HepG2 (cell line): ENCODE measurements around the gene ESYT1. TPM values are rescaled to one million over a fixed set of nuclear protein-coding genes. Genes with fewer than 3 reads are reported as not detected.

ENCODE experiments used
- ATF7-NPFF ChIP-seq: sonication (generic); formaldehyde crosslinking; IDR thresholded peaks from 2 replicates; pipeline ENCODE4 v1.8.1; 2023; ENCODE audit warnings: mild to moderate bottlenecking, low read depth, missing genetic modification reagents, moderate library complexity
- DBP ChIP-seq: sonication (generic); formaldehyde crosslinking; IDR thresholded peaks from 2 replicates; pipeline ENCODE4 v1.4.0; 2020; ENCODE audit warnings: missing genetic modification reagents; ENCODE audit errors: not compliant biosample characterization
- HNRNPUL1 ChIP-seq: fragments of 200-400 bp; formaldehyde crosslinking; IDR thresholded peaks from 2 replicates; pipeline ENCODE4 v1.6.1; 2017; ENCODE audit warnings: low read depth, mild to moderate bottlenecking, low read length, moderate library complexity
- MTF1 ChIP-seq: sonication (generic); formaldehyde crosslinking; IDR thresholded peaks from 2 replicates; pipeline ENCODE4 v1.5.0; 2020; ENCODE audit warnings: missing genetic modification reagents
- NCOR1 ChIP-seq: fragments of 200-600 bp; sonication (generic); IDR thresholded peaks from 2 replicates; pipeline ENCODE4 v1.7.0; 2017; ENCODE audit warnings: antibody characterized with exemption, low read length, borderline replicate concordance
- NFE2L2 ChIP-seq: fragments of 150-350 bp; IDR thresholded peaks from 2 replicates; pipeline ENCODE4 v1.6.1; 2014; ENCODE audit warnings: low read length
- SMAD3 ChIP-seq: sonication (generic); formaldehyde crosslinking; IDR thresholded peaks from 2 replicates; pipeline ENCODE4 v1.4.0; 2020; ENCODE audit warnings: missing genetic modification reagents
- TFAP4 ChIP-seq: sonication (generic); IDR thresholded peaks from 2 replicates; pipeline ENCODE4 v1.6.1; 2016; ENCODE audit warnings: low read depth, borderline replicate concordance
- THAP7 ChIP-seq: sonication (generic); formaldehyde crosslinking; IDR thresholded peaks from 2 replicates; pipeline ENCODE4 v1.8.1; 2023; ENCODE audit warnings: mild to moderate bottlenecking, missing genetic modification reagents
- ZEB1 ChIP-seq: IDR thresholded peaks from 2 replicates; pipeline ENCODE4 v1.6.1; 2012; ENCODE audit warnings: mild to moderate bottlenecking, low read depth, inconsistent platforms; ENCODE audit not compliant: insufficient replicate concordance
- ZFY ChIP-seq: sonication (generic); formaldehyde crosslinking; IDR thresholded peaks from 2 replicates; pipeline ENCODE4 v1.4.0; 2020; ENCODE audit warnings: missing genetic modification reagents
- ZIK1 ChIP-seq: sonication (generic); formaldehyde crosslinking; IDR thresholded peaks from 2 replicates; pipeline ENCODE4 v1.5.0; 2020; ENCODE audit warnings: mild to moderate bottlenecking, low read depth, missing genetic modification reagents, borderline replicate concordance
- ZNF251 ChIP-seq: sonication (generic); formaldehyde crosslinking; IDR thresholded peaks from 2 replicates; pipeline ENCODE4 v1.9.0; 2021; ENCODE audit warnings: mild to moderate bottlenecking, missing genetic modification reagents
- ZNF512 ChIP-seq: sonication (generic); formaldehyde crosslinking; IDR thresholded peaks from 2 replicates; pipeline ENCODE4 v1.4.0; 2020; ENCODE audit warnings: mild to moderate bottlenecking, missing genetic modification reagents
- ZNF772 ChIP-seq: sonication (generic); formaldehyde crosslinking; IDR thresholded peaks from 2 replicates; pipeline ENCODE4 v1.5.0; 2020; ENCODE audit warnings: mild to moderate bottlenecking, missing genetic modification reagents
- ZNF784 ChIP-seq: sonication (generic); formaldehyde crosslinking; IDR thresholded peaks from 2 replicates; pipeline ENCODE4 v1.5.1; 2020; ENCODE audit warnings: missing genetic modification reagents, mild to moderate bottlenecking, borderline replicate concordance
- ZSCAN20 ChIP-seq: sonication (generic); formaldehyde crosslinking; IDR thresholded peaks from 2 replicates; pipeline ENCODE4 v1.4.0; 2020; ENCODE audit warnings: missing genetic modification reagents, mild to moderate bottlenecking, borderline replicate concordance
- polyA plus RNA-seq, 8 experiments: library from polyadenylated mRNA; depleted of rRNA in 3 of 8; stranded (reverse) in 7 of 8; unstranded in 1 of 8; fragments of >200 nt; fragmentation: Illumina TruSeq in 4 of 8; extraction: Trizol in 4 of 8; gene quantifications; 2 replicates each; pipeline versions ENCODE4 v1.2.1 to v1.2.3, GENCODE V29; 2011 to 2016; ENCODE audit warnings: low read depth in 4 of 8, missing spikeins in 1 of 8, mixed read lengths in 1 of 8; ENCODE audit not compliant: insufficient read depth in 1 of 8
- total RNA-seq, 5 experiments: library from RNA; depleted of rRNA; stranded (reverse); fragments of >200 nt; fragmentation: Illumina TruSeq; extraction: Trizol; gene quantifications; 2 replicates each; pipeline ENCODE4 v1.2.3, GENCODE V29; 2016; ENCODE audit warnings: low read depth in 1 of 5

Gene ESYT1
- total and polyA plus RNA-seq, 2 of the 13 experiments (the other 11 are each of a cell fraction or from before 2014, with no cell fraction given), result 66.9 to 71.0 TPM

- TF ChIP-seq ZNF772 (peak; percentile 99), DBP (CRISPR knock-in tag) (no peak), NFE2L2 (no peak), ZNF251 (CRISPR knock-in tag) (no peak), SMAD3 (CRISPR knock-in tag) (peak; percentile 64; the same call in 1 of the 2 replicates), ATF7-NPFF (CRISPR knock-in tag) (peak; percentile 89), HNRNPUL1 (no peak; the same call in 1 of the 2 replicates), THAP7 (CRISPR knock-in tag) (no peak; the same call in 1 of the 2 replicates), ZNF784 (CRISPR knock-in tag) (peak; percentile 44; the same call in 1 of the 2 replicates), MTF1 (CRISPR knock-in tag) (no peak; the same call in none of the 2 replicates), ZEB1 (peak; percentile 69), TFAP4 (peak; percentile 40; the same call in 1 of the 2 replicates), ZSCAN20 (peak; percentile 87; the same call in 1 of the 2 replicates), ZIK1 (CRISPR knock-in tag) (peak; percentile 76; the same call in 1 of the 2 replicates), NCOR1 (no peak), ZNF512 (CRISPR knock-in tag) (no peak), ZFY (CRISPR knock-in tag) (peak; percentile 98)
Measured at GRCh38 chr12:56104109-56104814, 23.8 kb upstream of the ESYT1 start, which contains the start of gene PA2G4 (continued).
